K562 (cell line): ENCODE results near the gene PLK5. TPM values are rescaled to one million over a fixed set of nuclear protein-coding genes. Genes with fewer than 3 reads are reported as not detected.

Experiments used
- ATF3 ChIP-seq, 2 experiments: fragments of 450-650 bp in 1 of 2; sonication (generic) in 1 of 2; formaldehyde crosslinking in 1 of 2; IDR thresholded peaks in 1 of 2; conservative IDR thresholded peaks in 1 of 2; 2 replicates each; pipeline versions ENCODE4 v1.6.1 to v1.8.1; 2016 to 2023; ENCODE audit warnings: mild to moderate bottlenecking in 2 of 2, moderate library complexity in 2 of 2, inconsistent platforms in 1 of 2, missing genetic modification reagents in 1 of 2
- ATF4 ChIP-seq: fragments of 450-650 bp; formaldehyde crosslinking; IDR thresholded peaks from 2 replicates; pipeline ENCODE4 v1.4.0; 2022; ENCODE audit warnings: mild to moderate bottlenecking, moderate library complexity
- CBFA2T3 ChIP-seq: fragments of 450-650 bp; IDR thresholded peaks from 2 replicates; pipeline ENCODE4 v1.6.1; 2017
- E2F8 ChIP-seq: fragments of 450-650 bp; IDR thresholded peaks from 2 replicates; pipeline ENCODE4 v1.7.1; 2018; ENCODE audit warnings: mild to moderate bottlenecking, low read depth; ENCODE audit not compliant: partially characterized antibody
- GATAD2B ChIP-seq: fragments of 450-650 bp; IDR thresholded peaks from 2 replicates; pipeline ENCODE4 v1.6.1; 2017; ENCODE audit warnings: mild to moderate bottlenecking, borderline replicate concordance
- MYBL2 ChIP-seq, 2 experiments: fragments of 450-650 bp in 1 of 2; sonication (generic) in 1 of 2; formaldehyde crosslinking in 1 of 2; IDR thresholded peaks; 2 replicates each; pipeline versions ENCODE4 v1.6.1 to v1.8.1; 2017 to 2022; ENCODE audit warnings: borderline replicate concordance in 1 of 2, inconsistent platforms in 1 of 2, low read depth in 1 of 2, mild to moderate bottlenecking in 1 of 2, missing genetic modification reagents in 1 of 2, moderate library complexity in 1 of 2
- NBN ChIP-seq: fragments of 450-650 bp; IDR thresholded peaks from 2 replicates; pipeline ENCODE4 v1.6.1; 2016; ENCODE audit warnings: low read depth, mild to moderate bottlenecking
- SIX5 ChIP-seq, 2 experiments: IDR thresholded peaks; 2 replicates each; pipeline ENCODE4 v1.6.1; 2011; ENCODE audit warnings: low read length in 2 of 2, borderline replicate concordance in 1 of 2, low read depth in 1 of 2, mild to moderate bottlenecking in 1 of 2, moderate library complexity in 1 of 2; ENCODE audit not compliant: insufficient read depth in 1 of 2
- TCF15 ChIP-seq: fragments of 250-450 bp; sonication (Bioruptor Pico); IDR thresholded peaks from 2 replicates; pipeline ENCODE4 v1.8.0; 2022; ENCODE audit warnings: moderate library complexity, mild to moderate bottlenecking, inconsistent platforms
- TGIF2 ChIP-seq: sonication (generic); formaldehyde crosslinking; IDR thresholded peaks from 2 replicates; pipeline ENCODE4 v1.8.1; 2022; ENCODE audit warnings: mild to moderate bottlenecking, missing genetic modification reagents, moderate library complexity
- TSC22D4 ChIP-seq: fragments of 450-650 bp; IDR thresholded peaks from 2 replicates; pipeline ENCODE4 v1.6.1; 2016; ENCODE audit warnings: missing genetic modification characterization, missing biosample characterization, control low read depth
- ZBTB7A ChIP-seq: IDR thresholded peaks from 2 replicates; pipeline ENCODE4 v1.6.1; 2011; ENCODE audit warnings: low read depth, mild to moderate bottlenecking, low read length, moderate library complexity, borderline replicate concordance; ENCODE audit not compliant: control insufficient read depth
- ZNF263 ChIP-seq: sonication (generic); formaldehyde crosslinking; IDR thresholded peaks from 2 replicates; pipeline ENCODE4 v1.8.0; 2022; ENCODE audit warnings: mild to moderate bottlenecking, missing genetic modification reagents, borderline replicate concordance
- ZNF280A ChIP-seq: fragments of 450-650 bp; IDR thresholded peaks from 2 replicates; pipeline ENCODE4 v1.6.1; 2018; ENCODE audit warnings: mild to moderate bottlenecking, low read depth; ENCODE audit not compliant: partially characterized antibody
- ZNF398 ChIP-seq: fragments of 250-450 bp; sonication (Bioruptor Pico); IDR thresholded peaks from 2 replicates; pipeline ENCODE4 v1.8.0; 2021; ENCODE audit warnings: moderate library complexity, mild to moderate bottlenecking, inconsistent platforms
- polyA plus RNA-seq, 8 experiments: library from polyadenylated mRNA; depleted of rRNA in 4 of 8; stranded (reverse) in 5 of 8; unstranded in 3 of 8; fragments of >200 nt; fragmentation: Nextera tagmentation in 2 of 8; fragmentation: Illumina TruSeq in 1 of 8; extraction: Ambion mirVana in 2 of 8; extraction: Trizol in 1 of 8; gene quantifications; 2 replicates each; pipeline versions ENCODE4 v1.2.1 to v1.2.3, GENCODE V29; 2011 to 2014; ENCODE audit warnings: inconsistent platforms in 1 of 8, missing spikeins in 1 of 8
- total RNA-seq, 7 experiments: library from RNA; depleted of rRNA in 6 of 7; stranded (reverse); fragments of >200 nt in 6 of 7; fragmentation: Illumina TruSeq in 2 of 7; extraction: Trizol in 2 of 7; gene quantifications; 2 replicates each; pipeline versions ENCODE4 v1.2.1 to v1.2.3, GENCODE V29; 2011 to 2021; ENCODE audit warnings: low replicate concordance in 1 of 7

The PLK5 gene
- total and polyA plus RNA-seq, 9 of the 15 experiments (the other 6 are each of a cell fraction or from before 2014, with no cell fraction given), result 0.04 to 0.23 (median 0.11) TPM; not detected in 5

GRCh38 chr19:1491114-1491848 is 32.6 kb upstream of the PLK5 start, which contains the start of gene REEP6 (continued):
- TF ChIP-seq MYBL2 (IDR thresholded peaks at IDR 0.05; ENCODE audit: low read depth) (no peak), MYBL2 (CRISPR knock-in tag; IDR thresholded peaks at IDR 0.05; ENCODE audit: borderline replicate concordance) (no peak), TSC22D4 (no peak), ATF4 (no peak), GATAD2B (no peak), ZNF280A (no peak), TCF15 (CRISPR knock-in tag) (no peak), E2F8 (no peak), NBN (no peak), ATF3 (IDR thresholded peaks at IDR 0.05) (no peak), ATF3 (CRISPR knock-in tag; conservative IDR thresholded peaks at IDR 0.05) (no peak), TGIF2 (CRISPR knock-in tag) (no peak), ZNF263 (CRISPR knock-in tag) (peak; percentile 72; the same call in 1 of the 2 replicates), CBFA2T3 (no peak), ZNF398 (CRISPR knock-in tag) (no peak), ZBTB7A (no peak; the same call in 1 of the 2 replicates), SIX5 (IDR thresholded peaks at IDR 0.05; ENCODE audit: borderline replicate concordance in 1 of 2, insufficient read depth in 1 of 2, low read depth in 1 of 2, low read length in 2 of 2) (no peak)
